ENCODE measurements around the gene SGIP1. TPM values are rescaled to one million over a fixed set of nuclear protein-coding genes. Genes with fewer than 3 reads are reported as not detected.

Gene SGIP1
- total and polyA plus RNA-seq, 9 donors = 0.91 to 7.0 (median 3.3) TPM

DNA sequence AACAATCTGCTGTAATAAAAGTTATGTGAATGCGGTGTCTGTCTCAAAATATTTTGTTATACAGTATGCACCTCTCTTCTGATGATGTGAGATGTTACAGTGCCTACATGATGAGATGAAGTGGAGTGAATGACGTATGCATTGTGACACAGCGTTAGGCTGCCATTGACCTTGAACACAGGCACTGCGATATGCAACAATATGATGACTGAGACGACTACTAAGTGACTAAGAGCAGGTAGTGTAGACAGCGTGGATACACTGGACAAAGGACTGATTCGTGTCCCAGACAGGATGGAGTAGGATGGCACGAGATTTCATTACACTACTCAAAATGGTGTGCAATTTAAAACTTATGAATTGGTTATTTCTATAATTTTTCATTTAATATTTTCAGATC lies 8.4 kb downstream of the SGIP1 start:
- 88 to 93% (median 90%) methylated on average over 8 of the region's 8 CpGs for WGBS, 3 donors
- no peaks in the 10 kb centered on the region for H3K27me3 ChIP-seq
- TF ChIP-seq EP300 (IDR thresholded peaks at IDR 0.05) (no peak), POLR2A (IDR thresholded peaks at IDR 0.05) (no peak)
- TF ChIP-seq, protein P1, sequence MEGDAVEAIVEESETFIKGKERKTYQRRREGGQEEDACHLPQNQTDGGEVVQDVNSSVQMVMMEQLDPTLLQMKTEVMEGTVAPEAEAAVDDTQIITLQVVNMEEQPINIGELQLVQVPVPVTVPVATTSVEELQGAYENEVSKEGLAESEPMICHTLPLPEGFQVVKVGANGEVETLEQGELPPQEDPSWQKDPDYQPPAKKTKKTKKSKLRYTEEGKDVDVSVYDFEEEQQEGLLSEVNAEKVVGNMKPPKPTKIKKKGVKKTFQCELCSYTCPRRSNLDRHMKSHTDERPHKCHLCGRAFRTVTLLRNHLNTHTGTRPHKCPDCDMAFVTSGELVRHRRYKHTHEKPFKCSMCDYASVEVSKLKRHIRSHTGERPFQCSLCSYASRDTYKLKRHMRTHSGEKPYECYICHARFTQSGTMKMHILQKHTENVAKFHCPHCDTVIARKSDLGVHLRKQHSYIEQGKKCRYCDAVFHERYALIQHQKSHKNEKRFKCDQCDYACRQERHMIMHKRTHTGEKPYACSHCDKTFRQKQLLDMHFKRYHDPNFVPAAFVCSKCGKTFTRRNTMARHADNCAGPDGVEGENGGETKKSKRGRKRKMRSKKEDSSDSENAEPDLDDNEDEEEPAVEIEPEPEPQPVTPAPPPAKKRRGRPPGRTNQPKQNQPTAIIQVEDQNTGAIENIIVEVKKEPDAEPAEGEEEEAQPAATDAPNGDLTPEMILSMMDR (IDR thresholded peaks at IDR 0.05) = no peak
- no peaks in the 10 kb centered on the region for H3K4me1 ChIP-seq (ENCODE audit: insufficient read depth)
- no peak for DNase-seq
- H3K36me3 ChIP-seq = no peaks in the 10 kb centered on the region
- H3K9me3 ChIP-seq = no peaks in the 10 kb centered on the region
- no peak overlapping the region for H3K27ac ChIP-seq
- H3K4me3 ChIP-seq = no peak overlapping the region
- intact Hi-C loops (cut with DNase I) = no loop called here

DNA sequence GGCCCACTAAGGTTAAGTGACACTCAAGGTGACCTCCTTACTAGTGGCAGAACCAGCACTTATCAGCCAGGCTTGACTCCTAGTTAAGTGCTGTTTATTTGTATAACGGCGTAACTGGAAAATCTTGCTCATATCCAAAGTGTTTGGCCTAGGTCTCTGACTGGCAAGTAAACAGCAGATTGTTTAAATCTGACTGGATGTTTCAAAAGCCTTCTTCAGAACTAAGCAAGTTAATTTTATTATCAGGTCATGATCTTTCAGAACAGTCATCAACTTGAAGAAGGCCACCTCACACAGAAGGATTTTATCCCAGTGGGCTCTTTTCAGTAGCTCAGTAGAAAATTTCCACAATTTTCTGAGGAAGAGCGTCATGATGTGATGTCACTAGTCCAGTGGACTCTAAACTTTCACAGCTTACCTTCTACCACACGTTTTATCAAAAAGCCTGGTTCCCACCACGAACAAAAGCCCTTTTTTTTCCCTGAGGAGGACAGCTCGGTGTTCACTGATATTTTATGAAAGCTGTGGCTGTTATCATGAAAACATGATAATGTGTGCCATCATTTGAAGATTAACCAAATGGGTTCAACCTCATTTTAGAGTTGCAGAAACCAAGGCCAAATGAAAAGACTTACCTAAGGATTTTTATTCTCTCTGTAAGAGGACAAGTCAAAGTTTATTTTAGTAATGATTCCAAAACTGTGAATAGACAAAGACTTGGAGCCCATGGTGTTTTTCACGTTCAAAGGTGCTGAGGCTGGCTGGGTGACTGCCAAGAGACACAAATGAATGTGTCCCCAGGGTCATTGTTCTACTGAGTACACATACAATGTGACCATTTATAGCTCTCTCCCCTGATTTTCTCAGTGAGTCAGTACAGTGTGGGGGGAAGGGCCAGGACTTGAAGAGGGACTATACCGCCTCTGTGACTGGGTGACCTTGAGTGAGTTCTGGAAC lies 9.1 kb downstream of the SGIP1 start:
- DNase-seq = peak in 1 of 5 donors; percentile 25
- no peak overlapping the region for H3K4me3 ChIP-seq
- WGBS, 3 donors = 65 to 67% (median 66%) methylated on average over 8 of the region's 8 CpGs
- no peak overlapping the region for H3K27ac ChIP-seq
- no peaks in the 10 kb centered on the region for H3K9me3 ChIP-seq
- intact Hi-C loops (cut with DNase I) = no loop called here
- no peaks in the 10 kb centered on the region for H3K27me3 ChIP-seq
- no peaks in the 10 kb centered on the region for H3K4me1 ChIP-seq (ENCODE audit: insufficient read depth)
- no peaks in the 10 kb centered on the region for H3K36me3 ChIP-seq
- TF ChIP-seq, protein P1 (IDR thresholded peaks at IDR 0.05) = no peak
- no peak for TF ChIP-seq EP300 (IDR thresholded peaks at IDR 0.05)
- TF ChIP-seq POLR2A (IDR thresholded peaks at IDR 0.05) = no peak

DNA sequence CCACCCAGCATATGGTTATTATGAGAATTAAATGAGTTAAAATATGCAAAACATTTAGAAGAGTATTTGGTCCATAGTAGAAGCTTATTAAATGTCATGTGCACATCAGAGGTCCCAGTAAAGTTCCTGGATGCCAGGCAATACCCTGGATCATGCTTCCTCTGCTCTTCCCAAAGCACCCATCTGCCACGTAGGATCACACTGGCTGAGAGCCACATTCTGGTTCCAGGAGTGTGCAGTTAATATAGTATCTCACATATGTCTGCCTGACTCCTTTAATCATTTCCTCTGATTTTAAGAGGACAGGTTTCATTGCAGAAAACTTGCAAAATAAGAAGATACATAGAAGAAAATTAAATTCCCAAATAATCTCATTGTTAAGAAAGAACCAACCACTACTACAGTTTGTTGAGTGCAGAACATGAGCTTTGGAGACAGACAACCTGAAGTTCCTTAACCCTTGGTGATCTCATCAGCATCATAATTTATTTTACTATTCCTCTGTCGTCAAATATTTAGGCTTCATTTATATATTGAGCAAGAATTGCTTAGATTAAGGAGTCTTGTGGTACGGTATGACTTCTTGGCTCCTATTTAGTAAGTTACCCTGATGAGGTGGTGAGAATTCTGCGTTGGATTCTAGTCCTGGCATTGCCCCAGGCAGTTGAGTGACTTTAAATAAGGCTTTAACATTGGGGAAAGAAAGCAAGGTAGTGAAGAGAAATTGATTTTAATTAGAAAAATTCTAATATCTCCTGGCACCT lies 12.3 kb downstream of the SGIP1 start:
- Histone ChIP-seq H3K4me3 (no peak overlapping the region), H3K9me3 (no peaks in the 10 kb centered on the region), H3K27me3 (no peaks in the 10 kb centered on the region), H3K27ac (no peak overlapping the region), H3K4me1 (ENCODE audit: insufficient read depth) (no peaks in the 10 kb centered on the region), H3K36me3 (no peaks in the 10 kb centered on the region)
- TF ChIP-seq EP300 (IDR thresholded peaks at IDR 0.05) (no peak), POLR2A (IDR thresholded peaks at IDR 0.05) (no peak)
- TF ChIP-seq, protein P1 (IDR thresholded peaks at IDR 0.05) = no peak
- DNase-seq = no peak
- intact Hi-C loops (cut with DNase I) = no loop called here
- WGBS, 3 donors = 51 to 61% (median 55%) methylated on average over 4 of the region's 4 CpGs

DNA sequence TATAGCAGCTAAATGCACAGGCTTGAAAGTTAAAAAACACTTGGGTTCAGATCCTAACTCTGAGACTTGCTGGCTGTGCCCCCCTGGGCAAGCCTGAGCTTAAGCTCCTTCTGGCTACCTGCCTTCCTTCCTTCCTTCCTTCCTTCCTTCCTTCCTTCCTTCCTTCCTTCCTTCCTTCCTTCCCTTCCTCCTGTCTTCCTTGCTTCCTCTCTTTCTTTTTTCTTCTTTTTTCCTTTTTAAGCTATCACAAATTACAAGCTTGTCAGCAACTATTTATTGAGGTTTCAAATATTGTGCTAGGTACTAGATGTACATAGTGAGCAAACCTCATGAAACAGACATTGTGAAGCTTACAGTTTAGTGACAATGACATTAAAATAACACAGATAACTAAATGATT lies 15.1 kb downstream of the SGIP1 start:
- no peak overlapping the region for H3K27ac ChIP-seq
- no peaks in the 10 kb centered on the region for H3K36me3 ChIP-seq
- no peaks in the 10 kb centered on the region for H3K9me3 ChIP-seq
- no peaks in the 10 kb centered on the region for H3K27me3 ChIP-seq
- H3K4me3 ChIP-seq = no peak overlapping the region
- no peak for DNase-seq
- no peak for TF ChIP-seq EP300 (IDR thresholded peaks at IDR 0.05)
- TF ChIP-seq, protein P1 (IDR thresholded peaks at IDR 0.05) = no peak
- no peak for TF ChIP-seq POLR2A (IDR thresholded peaks at IDR 0.05)
- intact Hi-C loops (cut with DNase I) = no loop called here
- H3K4me1 ChIP-seq (ENCODE audit: insufficient read depth) = no peaks in the 10 kb centered on the region
